GM12892 (cell line): ENCODE data around the gene CNRIP1.

Source experiments
- DNase-seq: peaks from one replicate; pipeline ENCODE4 v3.0.0; 2011; ENCODE audit not compliant: insufficient read length
- FAIRE-seq: peaks from 2 replicates; lab custom pipeline; 2011; peaks lifted over from hg19 to GRCh38; lab: Jason Lieb, UNC
- POLR2A ChIP-seq: IDR thresholded peaks from 2 replicates; pipeline ENCODE4 v1.6.1; 2011; ENCODE audit warnings: low read depth, low read length, control low read depth
- POLR2AphosphoS5 ChIP-seq: IDR thresholded peaks from 2 replicates; pipeline ENCODE4 v1.6.1; 2011; ENCODE audit warnings: low read depth, low read length, control low read depth
- TAF1 ChIP-seq: IDR thresholded peaks from 2 replicates; pipeline ENCODE4 v1.6.1; 2011; ENCODE audit warnings: low read depth, mild to moderate bottlenecking, control low read depth, low read length, borderline replicate concordance

CNRIP1 gene

GRCh38 chr2:68244456-68244855 lies 75.3 kb downstream of the CNRIP1 start:
- TF ChIP-seq TAF1 (no peak), POLR2AphosphoS5 (no peak), POLR2A (no peak)
- FAIRE-seq (no peak), DNase-seq (no peak)
